IMR-90 (cell line): ENCODE results near the gene TPM4.

Experiments used
- CEBPB ChIP-seq: IDR thresholded peaks from 2 replicates; pipeline ENCODE4 v1.6.1; 2012; ENCODE audit warnings: low read depth, low read length, improper control_type of control experiment
- CTCF ChIP-seq: conservative IDR thresholded peaks from 2 replicates; pipeline ENCODE4 v1.5.1; 2012; ENCODE audit warnings: mild to moderate bottlenecking, low read depth, low read length, improper control_type of control experiment
- ELK1 ChIP-seq: fragments of 150-350 bp; IDR thresholded peaks from 2 replicates; pipeline ENCODE4 v1.6.1; 2016; ENCODE audit warnings: low read depth, mild to moderate bottlenecking, low read length, moderate library complexity, borderline replicate concordance
- FOS ChIP-seq: fragments of 150-350 bp; IDR thresholded peaks from 2 replicates; pipeline ENCODE4 v1.6.1; 2016; ENCODE audit warnings: low read depth, low read length
- MAFK ChIP-seq: IDR thresholded peaks from 2 replicates; pipeline ENCODE4 v1.6.1; 2012; ENCODE audit warnings: low read depth, low read length, improper control_type of control experiment
- MAZ ChIP-seq: IDR thresholded peaks from 2 replicates; pipeline ENCODE4 v1.6.1; 2012; ENCODE audit warnings: low read depth, mild to moderate bottlenecking, low read length, improper control_type of control experiment, moderate library complexity, borderline replicate concordance
- MXI1 ChIP-seq: IDR thresholded peaks from 2 replicates; pipeline ENCODE4 v1.6.1; 2012; ENCODE audit warnings: low read depth, mild to moderate bottlenecking, low read length, moderate library complexity, borderline replicate concordance
- NFE2L2 ChIP-seq: fragments of 150-350 bp; IDR thresholded peaks from 2 replicates; pipeline ENCODE4 v1.6.1; 2016; ENCODE audit warnings: low read depth, mild to moderate bottlenecking, low read length
- POLR2A ChIP-seq: IDR thresholded peaks from 2 replicates; pipeline ENCODE4 v1.6.1; 2012; ENCODE audit warnings: mild to moderate bottlenecking, low read depth, low read length
- RAD21 ChIP-seq: IDR thresholded peaks from 2 replicates; pipeline ENCODE4 v1.6.1; 2012; ENCODE audit warnings: low read length, improper control_type of control experiment
- RCOR1 ChIP-seq: IDR thresholded peaks from 2 replicates; pipeline ENCODE4 v1.6.1; 2012; ENCODE audit warnings: mild to moderate bottlenecking, low read length, improper control_type of control experiment; ENCODE audit not compliant: insufficient replicate concordance
- RFX5 ChIP-seq: IDR thresholded peaks from 2 replicates; pipeline ENCODE4 v1.8.0; 2012; ENCODE audit warnings: low read depth, mild to moderate bottlenecking, low read length, moderate library complexity
- SMC3 ChIP-seq: fragments of 150-350 bp; IDR thresholded peaks from 2 replicates; pipeline ENCODE4 v1.6.1; 2016; ENCODE audit warnings: low read depth, mild to moderate bottlenecking, antibody characterized with exemption, low read length, moderate library complexity
- USF2 ChIP-seq: fragments of 150-350 bp; IDR thresholded peaks from 2 replicates; pipeline ENCODE4 v1.6.1; 2017; ENCODE audit warnings: mild to moderate bottlenecking, antibody characterized with exemption, low read length, low read depth

- TF ChIP-seq CTCF (no peak), POLR2A (no peak), MAZ (no peak), RAD21 (no peak), CEBPB (no peak), NFE2L2 (no peak), FOS (no peak), RFX5 (no peak), RCOR1 (no peak), USF2 (no peak), ELK1 (no peak), MXI1 (no peak), MAFK (no peak), SMC3 (no peak)
Observed at GRCh38 chr19:16034958-16035560, 41.2 kb upstream of the TPM4 start.
